Activated CD4-positive, CD25-positive, alpha-beta regulatory T cell treated with anti-CD3 and anti-CD28 coated beads, Interleukin-2, amount 50 U/mL, for 72 hours (primary cell): ENCODE measurements around the gene AIMP1.
"Not testable (repeated sequence)": the region's sequence is repeated elsewhere in the genome, so short reads cannot be mapped to it uniquely, and the experiment has no call there.

Experiments
- DNase-seq: peaks from one replicate; pipeline ENCODE4 v3.0.0; 2021

Gene AIMP1

DNA sequence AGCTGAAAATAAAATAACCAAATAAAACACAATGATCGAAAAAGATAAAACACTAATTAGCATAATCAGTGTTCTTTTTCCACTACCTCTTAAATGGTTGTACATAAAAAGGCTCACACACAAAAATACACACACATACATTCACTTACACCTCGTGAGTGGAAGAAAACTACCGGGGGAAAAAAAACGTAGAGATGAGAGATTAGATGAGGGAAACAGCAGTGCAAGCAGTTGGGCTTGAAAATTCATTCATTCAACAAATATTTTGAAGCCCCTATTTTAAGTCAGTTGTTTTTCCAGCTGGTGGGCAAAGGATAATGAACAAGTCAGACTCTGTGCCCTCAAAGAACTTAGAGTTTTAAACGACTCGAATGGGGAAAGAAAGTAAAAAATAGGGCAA is 1.4 kb upstream of the AIMP1 start:
- DNase-seq: no peak

DNA sequence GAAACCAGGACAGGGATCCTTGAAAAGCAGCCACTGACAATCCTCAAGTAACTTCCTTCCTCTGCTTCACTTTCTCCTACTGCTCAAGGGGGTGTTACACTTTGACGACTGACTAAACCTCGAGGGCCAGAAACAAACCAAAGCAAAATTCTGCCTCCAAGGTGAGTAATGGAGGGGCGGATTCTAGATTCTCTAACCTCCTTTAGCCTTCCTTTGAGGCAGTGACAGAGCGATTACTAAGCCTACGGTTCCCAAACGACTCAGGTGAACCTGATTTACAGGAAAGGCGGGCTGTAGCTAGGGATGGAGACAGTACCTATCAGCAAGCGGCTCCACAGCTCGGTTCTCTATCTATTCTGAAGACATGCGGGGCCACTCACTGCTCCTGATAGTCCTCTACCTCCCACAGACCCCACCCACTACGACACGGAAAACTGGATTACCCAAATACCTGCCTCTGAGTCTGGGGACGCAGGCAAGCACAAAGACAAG is 828 bp upstream of the AIMP1 start:
- DNase-seq: no peak

DNA sequence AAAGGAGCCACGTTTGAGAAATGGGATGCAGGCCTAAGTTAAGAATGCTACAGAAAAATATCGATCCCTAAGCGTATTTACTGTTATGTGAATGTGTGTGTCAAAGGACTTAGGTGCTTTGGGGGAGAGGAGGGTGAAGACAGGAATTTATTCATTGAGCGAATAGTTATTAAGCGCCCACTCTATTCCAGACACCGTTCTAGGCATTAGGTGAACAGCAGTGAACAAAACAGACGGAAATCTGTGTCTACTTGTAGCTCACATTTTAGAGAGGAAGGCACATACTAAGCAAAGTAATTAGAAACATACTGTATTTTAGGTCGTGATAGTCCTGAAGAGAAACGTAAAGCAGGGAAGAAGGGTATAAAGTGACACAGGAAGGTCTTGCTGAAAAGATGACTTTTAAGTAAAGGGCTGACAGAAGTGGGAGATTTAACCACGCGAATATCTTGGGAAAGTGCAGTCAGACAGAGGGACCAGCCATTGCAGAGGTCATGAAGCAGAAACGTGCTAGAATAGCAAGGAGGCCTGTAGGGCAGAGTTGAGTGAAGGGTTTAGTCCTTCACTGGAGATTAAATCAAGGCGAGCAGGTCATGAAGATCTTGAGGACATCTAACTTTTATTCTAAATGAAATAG is 541 bp downstream of the AIMP1 start:
- no peak for DNase-seq

DNA sequence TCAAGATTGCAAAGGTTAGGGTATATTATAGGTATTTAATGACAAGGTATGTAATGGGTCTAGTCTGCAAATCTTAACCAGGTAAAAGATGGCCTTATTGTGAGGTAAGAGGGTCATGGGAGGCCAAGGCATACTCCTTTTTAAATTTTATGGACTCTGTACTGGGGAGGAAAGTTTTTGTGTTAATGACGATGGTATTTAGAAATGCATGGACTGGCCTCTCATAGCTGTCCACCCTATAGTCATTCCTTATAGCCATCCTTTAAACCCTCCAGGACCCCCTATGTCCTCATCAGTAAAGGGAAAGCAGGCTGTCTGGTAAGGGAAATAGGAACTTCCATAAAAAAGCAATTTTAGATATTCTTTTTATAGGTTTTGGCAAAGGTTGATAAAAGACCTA is 1.5 kb downstream of the AIMP1 start:
- DNase-seq: no peak

DNA sequence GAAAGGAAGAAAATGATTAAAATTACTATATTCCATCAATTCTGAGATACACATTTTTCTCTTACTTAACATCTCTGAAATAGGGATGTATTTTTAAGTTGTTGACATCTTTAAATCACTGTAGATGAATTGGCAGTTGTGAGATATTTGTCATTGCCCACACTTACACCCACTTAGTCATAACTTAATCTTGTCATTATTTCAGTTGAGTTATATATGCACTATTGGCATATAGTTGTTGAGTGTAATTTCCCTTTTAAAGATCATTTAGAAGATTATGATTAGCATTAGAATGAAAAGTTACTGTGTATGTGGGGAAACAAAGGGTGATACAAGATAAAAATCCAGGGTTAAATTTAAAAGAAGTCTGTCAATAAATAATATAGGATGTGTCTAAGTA is 2.2 kb downstream of the AIMP1 start:
- no peak for DNase-seq

DNA sequence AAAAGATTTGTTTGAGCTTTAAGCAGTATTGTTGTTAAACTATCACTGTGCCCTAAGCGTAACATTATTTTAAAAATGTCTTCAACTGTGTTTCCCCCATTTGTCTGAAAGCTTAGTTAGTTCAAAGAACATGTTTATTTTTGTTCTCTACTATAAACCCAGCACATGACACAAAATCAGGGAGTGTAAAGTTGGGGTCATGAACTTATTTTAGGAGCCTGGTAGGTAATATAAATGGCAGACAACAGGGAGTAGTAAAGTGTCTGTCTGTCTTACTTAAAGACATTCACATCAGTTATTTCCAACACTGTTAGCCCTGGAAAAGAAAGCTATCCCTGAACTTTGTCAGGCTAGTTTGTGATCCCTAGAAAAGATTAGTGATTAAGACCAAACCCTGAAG is 3.9 kb downstream of the AIMP1 start:
- DNase-seq: no peak

DNA sequence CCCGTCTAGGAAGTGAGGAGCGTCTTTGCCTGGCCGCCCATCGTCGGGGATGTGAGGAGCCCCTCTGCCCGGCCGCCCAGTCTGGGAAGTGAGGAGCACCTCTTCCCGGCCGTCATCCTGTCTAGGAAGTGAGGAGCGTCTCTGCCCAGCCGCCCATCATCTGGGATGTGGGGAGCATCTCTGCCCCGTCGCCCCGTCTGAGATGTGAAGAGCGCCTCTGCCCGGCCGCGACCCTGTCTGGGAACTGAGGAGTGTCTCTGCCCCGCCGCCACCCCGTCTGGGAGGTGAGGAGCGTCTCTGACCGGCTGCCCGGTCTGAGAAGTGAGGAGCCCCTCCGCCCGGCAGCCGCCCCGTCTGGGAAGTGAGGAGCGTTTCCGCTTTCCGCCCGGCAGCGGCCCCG is 4.8 kb downstream of the AIMP1 start:
- not testable (repeated sequence) for DNase-seq

DNA sequence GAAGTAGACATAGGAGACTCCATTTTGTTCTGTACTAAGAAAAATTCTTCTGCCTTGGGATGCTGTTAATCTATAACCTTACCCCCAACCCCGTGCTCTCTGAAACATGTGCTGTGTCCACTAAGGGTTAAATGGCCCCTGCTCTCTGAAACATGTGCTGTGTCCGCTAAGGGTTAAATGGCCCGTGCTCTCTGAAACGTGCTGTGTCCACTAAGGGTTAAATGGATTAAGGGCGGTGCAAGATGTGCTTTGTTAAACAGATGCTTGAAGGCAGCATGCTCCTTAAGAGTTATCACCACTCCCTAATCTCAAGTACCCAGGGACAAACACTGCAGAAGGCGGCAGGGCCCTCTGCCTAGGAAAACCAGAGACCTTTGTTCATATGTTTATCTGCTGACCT is 5.5 kb downstream of the AIMP1 start:
- not testable (repeated sequence) for DNase-seq

DNA sequence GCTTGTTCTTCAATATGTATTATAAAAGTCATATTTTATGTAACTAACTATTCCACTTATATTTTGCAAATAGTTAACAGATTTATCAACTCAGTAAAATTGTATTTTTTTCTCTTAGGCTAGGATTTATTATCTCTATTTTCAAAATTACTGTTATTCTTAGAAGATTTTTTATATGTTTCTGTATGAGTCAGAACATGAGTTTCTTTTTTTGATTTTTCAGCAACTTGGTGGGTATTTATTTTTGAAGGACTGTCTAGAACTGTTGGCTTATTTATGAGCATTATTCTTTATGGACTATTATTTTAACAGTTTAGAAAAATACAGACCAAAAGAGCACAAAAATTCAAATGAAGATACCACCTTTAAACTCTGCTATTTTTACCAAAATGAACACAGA is 6.8 kb downstream of the AIMP1 start:
- DNase-seq: no peak

DNA sequence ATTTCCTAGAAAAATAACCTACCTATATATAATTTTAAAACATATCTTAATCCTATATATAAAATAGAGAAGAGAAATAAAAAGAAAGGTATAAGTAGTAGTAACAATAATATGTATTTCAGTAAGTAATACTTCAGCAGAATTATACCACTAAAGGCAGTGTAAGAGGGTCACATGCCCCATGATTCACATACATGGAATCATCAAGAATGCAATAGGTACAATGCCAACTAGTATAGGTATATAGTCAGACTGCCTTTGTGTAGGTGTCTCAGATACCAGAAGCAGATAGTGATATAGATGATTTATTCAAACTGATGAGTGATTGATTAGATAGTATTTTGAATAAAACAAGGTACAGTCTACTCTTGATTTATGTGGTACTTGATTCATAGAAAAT is 9.4 kb downstream of the AIMP1 start:
- DNase-seq: no peak

DNA sequence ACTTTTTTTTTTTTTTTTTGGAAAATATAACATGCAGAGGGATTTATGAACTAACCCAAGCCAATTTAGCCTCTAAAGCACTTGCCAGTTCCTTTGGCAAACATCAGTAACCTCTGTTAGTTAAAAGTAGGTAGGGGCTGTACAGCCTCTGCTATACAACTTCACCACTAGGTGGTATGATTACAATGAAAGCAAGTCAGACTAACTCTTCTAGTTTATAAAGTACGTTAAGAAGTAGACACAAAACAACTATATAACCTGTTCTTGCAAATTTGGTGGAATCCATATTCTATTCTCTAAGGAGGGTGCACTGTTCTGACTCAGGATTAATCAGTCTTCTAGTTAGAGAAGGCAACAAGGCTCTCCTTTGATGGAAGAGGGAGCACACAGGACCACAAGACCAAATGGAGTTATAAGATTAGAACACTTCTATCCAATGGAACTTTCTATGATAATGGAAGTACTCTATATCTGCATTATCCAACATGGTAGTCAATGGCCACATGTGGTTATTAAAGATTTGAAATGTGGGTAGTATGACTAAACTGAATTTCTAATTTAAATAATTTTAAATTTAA is 12.8 kb downstream of the AIMP1 start:
- no peak for DNase-seq

DNA sequence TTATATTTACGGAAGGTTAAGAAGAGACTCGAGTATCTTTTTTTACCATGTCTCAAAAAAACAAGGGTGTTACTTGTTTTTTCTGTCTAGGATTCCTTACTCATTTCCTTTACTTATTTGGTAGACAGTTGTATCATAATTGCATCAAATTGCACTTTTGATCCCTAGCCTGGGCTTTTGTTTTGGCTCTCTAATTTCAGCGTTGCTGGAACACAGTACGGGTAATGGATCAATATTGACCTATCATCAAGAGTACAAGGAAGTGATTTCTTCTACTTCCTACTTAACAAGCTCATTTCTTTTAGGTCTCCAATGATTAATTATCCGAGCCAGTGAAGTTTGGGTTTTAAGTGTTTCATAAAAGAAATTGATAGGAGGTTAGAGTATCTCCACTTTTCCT is 16.8 kb downstream of the AIMP1 start:
- DNase-seq: no peak

DNA sequence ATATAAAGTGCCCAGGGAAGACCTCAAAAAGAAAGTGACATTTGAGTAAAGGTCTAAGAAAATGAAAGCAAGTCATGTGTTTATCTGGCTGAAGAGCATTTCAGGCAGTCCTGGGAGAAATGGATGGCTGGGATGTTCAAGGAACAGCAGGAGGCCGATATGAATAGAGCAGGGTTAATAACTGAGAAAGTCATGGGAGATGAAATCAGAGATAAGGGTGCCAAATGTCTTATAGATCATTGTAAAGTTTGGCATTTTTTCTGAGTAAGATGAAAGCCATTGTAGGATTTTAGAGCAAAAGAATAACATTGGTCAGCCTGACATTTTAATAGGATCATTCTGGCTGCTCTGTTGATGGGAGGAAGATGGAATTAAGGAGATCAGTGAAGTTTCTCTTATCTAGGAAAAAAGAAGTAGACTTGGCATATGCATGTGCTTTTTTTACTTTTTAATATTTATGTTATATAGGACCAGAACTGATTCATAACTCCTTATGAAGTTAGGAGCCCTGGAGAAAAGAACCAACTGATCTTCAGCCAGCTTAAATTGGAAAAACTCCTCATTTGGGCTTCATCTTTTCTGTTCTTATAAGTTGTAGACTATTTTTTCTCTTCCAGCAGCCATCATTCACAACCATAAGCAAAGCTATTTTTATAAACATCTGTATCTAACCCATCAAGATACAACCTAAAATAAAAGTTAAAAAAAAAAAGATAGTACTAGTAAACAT is 18.6 kb downstream of the AIMP1 start:
- no peak for DNase-seq

DNA sequence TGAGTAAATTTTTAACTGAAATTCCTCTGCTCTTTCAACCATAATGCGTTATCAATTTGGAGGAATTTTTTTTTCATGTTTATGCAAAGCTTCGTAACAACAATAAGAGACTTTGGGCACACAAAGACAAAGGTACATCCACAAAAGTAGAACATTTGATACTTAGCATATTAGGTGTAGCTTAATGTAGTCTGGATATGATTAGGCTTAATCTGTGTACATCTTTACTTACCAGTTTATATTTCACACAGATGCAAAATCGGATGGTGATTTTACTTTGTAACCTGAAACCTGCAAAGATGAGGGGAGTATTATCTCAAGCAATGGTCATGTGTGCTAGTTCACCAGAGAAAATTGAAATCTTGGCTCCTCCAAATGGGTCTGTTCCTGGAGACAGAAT is 20.3 kb downstream of the AIMP1 start:
- DNase-seq: no peak

DNA sequence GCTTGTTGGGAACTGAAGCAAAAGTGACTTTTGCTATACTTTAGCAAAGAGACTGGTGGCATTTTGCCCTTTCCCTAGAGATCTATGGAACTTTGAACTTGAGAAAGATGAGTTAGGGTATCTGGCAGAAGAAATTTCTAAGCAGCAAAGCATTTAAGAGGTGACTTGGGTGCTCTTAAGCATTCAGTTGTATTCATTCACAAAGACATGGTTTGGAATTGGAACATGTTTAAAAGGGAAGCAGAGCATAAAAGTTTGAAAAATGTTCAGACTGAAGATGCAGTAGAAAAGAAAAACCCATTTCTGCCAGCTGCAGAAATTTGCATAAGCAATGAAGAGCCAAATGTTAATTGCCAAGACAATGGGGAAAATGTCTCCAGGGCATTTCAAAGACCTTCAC is 21.6 kb downstream of the AIMP1 start:
- DNase-seq: no peak

DNA sequence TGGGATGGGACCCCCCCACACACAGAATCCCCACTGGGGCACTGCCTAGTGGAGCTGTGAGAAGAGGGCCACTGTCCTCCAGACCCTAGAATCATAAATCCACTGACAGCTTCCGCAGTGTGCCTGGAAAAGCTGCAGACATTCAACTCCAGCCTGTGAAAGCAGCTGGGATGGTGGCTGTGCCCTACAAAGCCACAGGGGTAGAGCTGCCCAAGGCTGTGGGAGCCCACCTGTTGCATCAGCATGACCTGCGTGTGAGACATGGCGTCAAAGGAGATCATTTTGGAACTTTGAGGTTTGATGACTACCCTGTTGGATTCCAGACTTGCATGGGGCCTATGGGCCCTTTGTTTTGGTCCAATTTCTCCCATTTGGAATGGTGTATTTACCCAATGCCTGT is 22.3 kb downstream of the AIMP1 start:
- DNase-seq: no peak

DNA sequence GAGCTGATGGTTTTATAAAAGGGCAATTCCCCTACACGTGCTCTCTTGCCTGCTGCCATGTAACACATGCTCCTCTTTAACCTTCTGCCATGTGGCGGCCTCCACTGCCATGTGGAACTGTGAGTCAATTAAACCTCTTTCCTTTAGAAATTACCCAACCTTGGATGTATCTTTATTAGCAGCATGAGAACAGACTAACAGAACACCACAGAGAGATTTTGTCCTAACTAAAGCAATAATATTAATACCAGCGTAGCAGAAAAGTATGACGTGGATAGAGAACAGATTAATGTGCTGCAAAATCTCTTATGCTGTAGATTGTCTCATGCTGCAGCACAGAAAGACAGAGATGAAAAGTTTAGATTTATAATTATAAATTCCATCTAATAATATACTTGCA is 23.1 kb downstream of the AIMP1 start:
- no peak for DNase-seq

DNA sequence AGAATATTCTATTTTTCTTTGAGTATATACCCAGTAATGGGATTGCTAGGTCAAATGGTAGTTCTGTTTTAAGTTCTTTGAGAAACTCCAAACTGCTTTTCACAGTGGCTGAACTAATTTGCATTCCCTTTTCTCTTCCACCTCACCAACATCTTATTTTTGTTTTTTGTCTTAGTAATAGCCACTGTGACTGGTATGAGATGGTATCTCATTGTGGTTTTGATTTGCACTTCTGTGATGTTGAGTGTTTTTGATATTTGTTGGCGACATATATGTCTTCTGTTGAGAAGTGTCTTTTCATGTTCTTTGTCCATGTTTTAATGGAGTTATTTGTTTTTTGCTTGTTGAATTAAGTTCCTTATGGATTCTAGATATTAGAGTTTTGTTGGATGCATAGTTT is 24.4 kb downstream of the AIMP1 start:
- DNase-seq: no peak

DNA sequence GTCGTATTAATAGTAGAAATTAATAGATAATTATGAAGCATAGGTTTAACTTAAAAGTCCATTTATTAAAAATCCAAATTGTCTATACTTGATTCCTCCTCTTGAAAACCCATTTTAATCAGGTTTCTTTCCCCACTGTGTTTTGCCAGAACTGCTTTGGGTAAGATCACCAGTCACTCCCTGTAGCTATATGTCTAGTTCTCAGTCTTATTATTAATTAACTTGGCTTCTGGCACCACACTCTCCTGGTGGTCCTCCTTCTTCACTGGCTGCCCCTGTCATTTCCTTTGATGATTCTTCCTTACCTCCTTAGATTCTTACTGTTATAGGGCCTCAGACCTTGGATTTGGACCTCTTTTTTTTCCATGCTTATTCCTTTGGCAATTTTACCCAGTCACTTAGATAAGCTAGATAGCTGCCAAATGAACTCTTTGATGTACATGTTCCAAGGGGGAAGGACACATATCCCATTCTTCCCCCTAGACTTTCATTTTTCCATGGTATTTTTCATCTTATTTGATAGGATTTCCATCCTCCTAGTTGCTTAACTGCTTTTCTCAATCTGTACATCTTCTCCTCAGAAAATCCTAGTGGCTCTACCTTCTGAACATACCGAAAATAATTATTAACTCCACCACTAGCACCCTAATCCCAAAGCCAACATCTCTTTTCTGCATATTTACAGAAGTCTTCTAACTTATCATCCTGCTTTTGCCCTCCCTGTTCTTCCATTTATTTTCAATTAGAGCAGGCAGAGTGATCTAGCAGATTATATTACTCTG is 27.7 kb downstream of the AIMP1 start:
- no peak for DNase-seq

DNA sequence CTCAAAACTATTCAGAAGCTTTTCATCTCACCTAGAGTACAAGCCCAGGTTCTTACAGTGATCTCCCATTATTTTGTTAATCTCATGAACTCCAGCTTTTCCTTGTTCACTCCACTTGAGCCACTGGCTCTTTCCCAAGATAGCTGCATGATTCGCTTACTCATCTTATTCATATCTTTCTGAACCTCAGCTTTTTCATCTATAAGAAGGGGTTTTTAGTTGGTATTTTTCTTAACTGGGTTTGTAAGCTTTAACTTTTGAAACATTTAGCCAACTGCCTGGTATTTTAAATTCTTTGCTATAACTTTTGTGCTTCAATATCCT is 28.3 kb downstream of the AIMP1 start:
- no peak for DNase-seq

DNA sequence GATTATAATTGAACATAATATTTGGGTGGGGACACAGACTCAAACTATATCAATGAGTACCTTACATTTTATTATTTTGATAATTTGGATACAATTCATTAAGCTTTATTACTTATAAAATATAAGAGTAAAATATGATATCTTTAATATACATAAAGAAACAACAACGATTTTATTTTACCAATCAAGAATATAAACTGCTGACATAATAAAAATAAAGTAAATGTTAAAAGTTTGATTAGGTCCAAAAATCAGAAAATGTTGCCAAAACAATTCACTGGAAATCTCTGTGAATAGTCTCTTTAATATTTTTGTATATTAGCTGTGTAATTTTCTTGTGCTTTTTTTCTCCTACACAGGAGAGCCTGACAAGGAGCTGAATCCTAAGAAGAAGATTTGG is 30.8 kb downstream of the AIMP1 start:
- DNase-seq: no peak

DNA sequence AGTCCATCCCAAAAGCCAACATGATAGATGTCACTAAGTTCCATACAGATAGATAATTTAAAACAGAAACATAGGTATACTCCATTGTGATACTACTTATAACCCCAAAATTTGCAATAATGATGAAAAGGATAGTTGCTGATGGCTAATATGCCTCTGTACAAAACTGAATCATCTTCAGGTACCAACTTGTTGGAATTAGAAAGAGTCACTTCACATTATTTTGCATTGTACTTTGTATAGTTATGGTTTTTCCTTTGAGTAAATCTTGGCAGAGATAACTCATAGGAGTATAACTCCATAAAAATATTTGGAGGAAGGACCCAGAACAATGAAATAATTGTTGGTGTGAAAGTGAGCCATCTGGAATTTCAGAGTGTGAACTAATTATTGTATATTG is 34.7 kb downstream of the AIMP1 start:
- DNase-seq: no peak

DNA sequence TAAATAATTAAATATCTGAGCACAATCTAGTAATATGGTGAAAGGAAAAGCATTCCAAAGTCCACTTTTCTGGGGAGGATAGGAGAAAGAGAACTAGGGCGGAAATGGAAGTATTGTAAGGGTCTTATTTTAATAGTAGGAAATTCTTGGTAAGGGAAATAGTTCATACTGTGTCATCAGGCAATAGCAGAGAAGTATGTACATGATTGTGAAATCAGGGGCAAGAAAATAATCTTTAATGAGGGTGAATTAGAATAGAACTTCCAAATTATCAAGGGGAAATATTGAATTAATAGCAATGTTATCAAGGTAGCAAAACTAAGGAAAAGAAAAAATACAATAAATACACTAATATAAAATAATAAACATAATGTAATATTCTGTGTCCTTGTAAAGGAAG is 37.4 kb downstream of the AIMP1 start:
- no peak for DNase-seq

DNA sequence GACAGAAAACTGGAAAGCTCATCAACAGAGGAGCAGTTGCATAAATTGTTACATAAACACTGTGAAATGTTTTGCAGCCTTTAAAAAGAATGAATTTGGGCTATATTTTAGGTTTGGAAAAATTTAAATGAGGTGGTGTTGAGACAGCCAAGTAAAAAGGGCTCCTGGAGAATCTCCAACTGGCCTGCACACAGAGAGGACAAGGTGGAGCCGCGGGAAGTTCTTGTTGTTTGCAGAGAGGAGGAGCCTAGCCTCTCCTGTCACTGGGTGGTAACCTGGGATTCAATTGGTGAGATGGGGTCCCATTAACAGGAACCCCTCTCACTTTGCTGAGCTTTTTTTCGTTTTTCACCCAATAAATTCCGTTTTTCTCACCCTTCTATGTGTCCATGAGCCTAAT is 38.8 kb downstream of the AIMP1 start:
- no peak for DNase-seq
